ENCODE results near the gene FASLG. TPM values are rescaled to one million over a fixed set of nuclear protein-coding genes. Genes with fewer than 3 reads are reported as not detected.
A peak's percentile ranks its signal among the peaks of the same experiment; 100 is the strongest.
"Not testable (repeated sequence)": the region's sequence is repeated elsewhere in the genome, so short reads cannot be mapped to it uniquely, and the experiment has no call there.

Gene FASLG, protein sequence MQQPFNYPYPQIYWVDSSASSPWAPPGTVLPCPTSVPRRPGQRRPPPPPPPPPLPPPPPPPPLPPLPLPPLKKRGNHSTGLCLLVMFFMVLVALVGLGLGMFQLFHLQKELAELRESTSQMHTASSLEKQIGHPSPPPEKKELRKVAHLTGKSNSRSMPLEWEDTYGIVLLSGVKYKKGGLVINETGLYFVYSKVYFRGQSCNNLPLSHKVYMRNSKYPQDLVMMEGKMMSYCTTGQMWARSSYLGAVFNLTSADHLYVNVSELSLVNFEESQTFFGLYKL
- total RNA-seq (ENCODE audit: low replicate concordance): not detected in 2 replicates

DNA sequence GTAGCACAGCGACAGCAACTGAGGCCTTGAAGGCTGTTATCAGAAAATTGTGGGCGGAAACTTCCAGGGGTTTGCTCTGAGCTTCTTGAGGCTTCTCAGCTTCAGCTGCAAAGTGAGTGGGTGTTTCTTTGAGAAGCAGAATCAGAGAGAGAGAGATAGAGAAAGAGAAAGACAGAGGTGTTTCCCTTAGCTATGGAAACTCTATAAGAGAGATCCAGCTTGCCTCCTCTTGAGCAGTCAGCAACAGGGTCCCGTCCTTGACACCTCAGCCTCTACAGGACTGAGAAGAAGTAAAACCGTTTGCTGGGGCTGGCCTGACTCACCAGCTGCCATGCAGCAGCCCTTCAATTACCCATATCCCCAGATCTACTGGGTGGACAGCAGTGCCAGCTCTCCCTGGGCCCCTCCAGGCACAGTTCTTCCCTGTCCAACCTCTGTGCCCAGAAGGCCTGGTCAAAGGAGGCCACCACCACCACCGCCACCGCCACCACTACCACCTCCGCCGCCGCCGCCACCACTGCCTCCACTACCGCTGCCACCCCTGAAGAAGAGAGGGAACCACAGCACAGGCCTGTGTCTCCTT, at the start of gene FASLG:
TSS of gene FASLG (plus strand) at position 233 of the 583 bp plus-strand sequence. CDS start at position 332, 99 bp downstream.
- H3K4me3 ChIP-seq (ENCODE audit: low read depth, low read length): no peak within 1 kb of the TSS
- TF ChIP-seq, protein P1, sequence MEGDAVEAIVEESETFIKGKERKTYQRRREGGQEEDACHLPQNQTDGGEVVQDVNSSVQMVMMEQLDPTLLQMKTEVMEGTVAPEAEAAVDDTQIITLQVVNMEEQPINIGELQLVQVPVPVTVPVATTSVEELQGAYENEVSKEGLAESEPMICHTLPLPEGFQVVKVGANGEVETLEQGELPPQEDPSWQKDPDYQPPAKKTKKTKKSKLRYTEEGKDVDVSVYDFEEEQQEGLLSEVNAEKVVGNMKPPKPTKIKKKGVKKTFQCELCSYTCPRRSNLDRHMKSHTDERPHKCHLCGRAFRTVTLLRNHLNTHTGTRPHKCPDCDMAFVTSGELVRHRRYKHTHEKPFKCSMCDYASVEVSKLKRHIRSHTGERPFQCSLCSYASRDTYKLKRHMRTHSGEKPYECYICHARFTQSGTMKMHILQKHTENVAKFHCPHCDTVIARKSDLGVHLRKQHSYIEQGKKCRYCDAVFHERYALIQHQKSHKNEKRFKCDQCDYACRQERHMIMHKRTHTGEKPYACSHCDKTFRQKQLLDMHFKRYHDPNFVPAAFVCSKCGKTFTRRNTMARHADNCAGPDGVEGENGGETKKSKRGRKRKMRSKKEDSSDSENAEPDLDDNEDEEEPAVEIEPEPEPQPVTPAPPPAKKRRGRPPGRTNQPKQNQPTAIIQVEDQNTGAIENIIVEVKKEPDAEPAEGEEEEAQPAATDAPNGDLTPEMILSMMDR (IDR thresholded peaks at IDR 0.05; ENCODE audit: insufficient read depth, low read length): no peak
- DNase-seq (ENCODE audit: low read depth): no peak

DNA sequence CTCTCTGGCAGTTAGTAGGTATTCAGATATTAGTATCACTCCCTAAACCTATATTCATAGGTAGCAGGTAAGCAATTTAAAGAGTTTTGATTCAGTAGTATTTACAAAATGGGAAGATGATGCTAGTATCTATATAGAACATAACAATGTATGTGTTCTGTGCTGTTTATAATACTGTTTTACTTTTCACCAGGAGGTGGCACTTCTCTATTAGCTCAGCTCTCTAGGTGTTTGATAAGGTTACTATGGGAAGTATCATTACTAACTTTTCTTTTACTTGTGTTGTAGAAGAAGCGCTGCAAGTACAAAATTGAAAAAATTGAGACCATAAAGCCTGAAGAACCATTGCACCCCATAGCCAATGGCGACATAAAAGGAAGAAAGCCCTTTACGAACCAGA, 49.4 kb upstream of the FASLG start:
- H3K4me3 ChIP-seq (ENCODE audit: low read depth, low read length): no peak overlapping the region
- TF ChIP-seq, protein P1 (IDR thresholded peaks at IDR 0.05; ENCODE audit: insufficient read depth, low read length): peak; percentile 30
- DNase-seq (ENCODE audit: low read depth): peak; percentile 35

DNA sequence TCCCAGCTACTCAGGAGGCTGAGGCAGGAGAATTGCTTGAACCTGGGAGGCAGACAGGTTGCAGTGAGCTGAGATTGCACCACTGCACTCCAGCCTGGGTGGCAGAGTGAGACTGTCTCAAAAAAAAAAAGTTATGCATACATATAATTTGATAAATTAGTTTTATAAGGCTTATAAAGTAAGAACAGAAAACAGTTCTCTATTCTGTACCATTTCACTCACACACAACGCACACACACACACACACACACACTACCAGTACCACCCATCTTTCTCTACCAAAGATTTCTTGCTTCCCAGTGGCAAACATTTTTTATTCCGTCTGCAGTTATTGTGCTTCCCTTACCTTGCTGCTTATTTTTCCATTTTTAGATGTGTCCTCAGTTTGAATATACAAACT, 46.4 kb upstream of the FASLG start:
- DNase-seq (ENCODE audit: low read depth): no peak
- H3K4me3 ChIP-seq (ENCODE audit: low read depth, low read length): no peak overlapping the region
- TF ChIP-seq, protein P1 (IDR thresholded peaks at IDR 0.05; ENCODE audit: insufficient read depth, low read length): no peak

DNA sequence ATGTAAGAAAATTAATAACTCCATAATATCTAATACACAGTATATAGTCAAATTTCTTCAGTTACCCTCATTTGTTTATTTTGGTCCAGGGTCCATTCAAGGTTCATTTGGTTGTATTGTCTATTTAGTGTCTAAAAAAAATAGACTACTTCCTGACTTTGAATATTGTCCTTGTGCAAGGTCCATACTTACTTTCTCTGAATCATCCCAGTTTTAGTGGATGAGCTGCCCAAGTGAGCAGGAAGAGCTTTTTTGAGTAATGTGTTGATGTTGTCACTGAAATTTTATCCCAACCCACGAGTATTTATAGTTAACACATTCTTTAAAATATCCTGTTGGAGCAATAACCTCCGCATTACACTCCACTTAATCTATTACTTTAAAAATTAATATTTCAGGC, 45.6 kb upstream of the FASLG start:
- DNase-seq (ENCODE audit: low read depth): no peak
- TF ChIP-seq, protein P1 (IDR thresholded peaks at IDR 0.05; ENCODE audit: insufficient read depth, low read length): no peak
- no peak overlapping the region for H3K4me3 ChIP-seq (ENCODE audit: low read depth, low read length)

DNA sequence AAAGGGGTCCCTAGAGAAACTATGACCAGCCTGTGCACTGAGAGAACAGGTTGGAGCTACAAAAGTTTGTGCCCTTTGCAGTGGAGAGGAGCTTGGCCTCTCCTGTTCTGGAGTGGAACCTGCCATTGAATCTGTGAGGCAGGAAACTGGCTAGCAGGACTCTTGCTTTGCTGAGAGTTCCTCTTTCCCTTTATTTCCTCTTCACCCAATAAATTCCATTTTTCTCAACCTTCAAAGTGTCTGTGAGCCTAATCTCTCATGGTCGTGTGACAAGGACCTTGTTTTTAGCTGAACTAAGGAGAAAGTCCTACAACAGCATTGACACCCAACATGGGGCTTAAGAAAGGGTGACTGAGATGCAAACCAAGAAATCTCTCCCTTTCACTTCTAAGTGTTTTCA, 42.7 kb upstream of the FASLG start:
- DNase-seq (ENCODE audit: low read depth): no peak
- no peak overlapping the region for H3K4me3 ChIP-seq (ENCODE audit: low read depth, low read length)
- TF ChIP-seq, protein P1 (IDR thresholded peaks at IDR 0.05; ENCODE audit: insufficient read depth, low read length): no peak

DNA sequence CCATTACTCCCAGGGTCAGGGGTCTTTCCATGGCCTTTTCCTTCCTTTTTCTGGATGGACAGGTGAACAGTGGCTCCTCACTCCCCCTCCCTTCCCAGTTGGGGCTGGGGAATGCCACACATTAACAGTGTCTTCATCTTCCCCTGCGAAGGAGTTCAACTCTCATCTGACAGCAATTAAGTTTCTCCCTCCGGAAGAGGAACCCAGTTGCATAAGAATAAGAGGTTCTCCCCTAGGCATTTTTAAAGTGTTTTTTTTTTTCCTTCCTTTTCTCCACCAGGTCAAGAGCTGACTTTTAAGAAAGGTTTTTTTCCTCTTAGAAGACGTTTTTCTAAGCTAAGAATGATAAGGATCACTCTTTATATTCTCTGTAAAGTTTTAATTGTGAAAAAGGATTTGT, 42.3 kb upstream of the FASLG start:
- TF ChIP-seq, protein P1 (IDR thresholded peaks at IDR 0.05; ENCODE audit: insufficient read depth, low read length): no peak
- no peak for DNase-seq (ENCODE audit: low read depth)
- H3K4me3 ChIP-seq (ENCODE audit: low read depth, low read length): no peak overlapping the region

DNA sequence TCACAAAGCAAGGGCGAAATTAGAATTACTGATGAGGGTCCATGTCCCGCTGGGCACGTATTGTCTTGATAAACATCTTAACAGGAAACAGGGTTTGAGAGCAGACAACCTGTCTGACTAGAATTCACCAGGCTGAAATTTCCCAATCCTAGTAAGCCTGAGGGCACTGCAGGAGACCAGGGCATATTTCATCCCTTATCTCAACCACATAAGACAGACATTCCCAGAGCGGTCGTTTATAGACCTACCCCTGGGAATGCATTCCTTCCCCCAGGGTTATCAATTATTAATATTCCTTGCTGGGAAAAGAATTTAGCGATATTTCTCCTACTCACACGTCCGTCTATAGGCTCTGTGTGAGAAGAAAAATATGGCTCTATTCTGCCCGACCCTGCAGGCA, 38.3 kb upstream of the FASLG start:
- DNase-seq (ENCODE audit: low read depth); H3K4me3 ChIP-seq (ENCODE audit: low read depth, low read length): not testable (repeated sequence)

All from fibroblast of the aortic adventitia (primary cell).